Stimulated activated CD4-positive, alpha-beta T cell treated with anti-CD3 and anti-CD28 coated beads, Interleukin-2, amount 100 ng/mL, for 4 hours (primary cell): ENCODE data around the gene ZNF414.

Source experiments
- DNase-seq: peaks from one replicate; pipeline ENCODE4 v3.0.0-alpha.2; 2020; ENCODE audit warnings: low read depth

ZNF414 gene

DNA sequence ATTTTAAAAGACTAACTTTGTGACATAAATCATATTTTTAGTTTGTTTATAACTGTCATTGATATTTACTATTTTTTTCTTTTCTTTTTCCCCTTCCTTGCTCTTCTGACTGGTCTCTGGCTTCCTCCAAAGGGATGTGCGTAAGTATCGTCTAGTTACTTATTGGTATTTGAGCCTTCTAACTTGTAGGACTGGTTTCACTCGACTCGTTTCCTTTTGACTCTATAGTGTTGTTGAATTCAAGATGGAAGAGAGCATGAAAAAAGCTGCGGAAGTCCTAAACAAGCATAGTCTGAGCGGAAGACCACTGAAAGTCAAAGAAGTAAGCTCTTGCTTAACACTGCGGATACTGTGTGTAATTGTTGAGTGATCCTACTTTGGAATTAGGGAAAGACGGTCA lies 50.6 kb downstream of the ZNF414 start:
- DNase-seq: no peak

DNA sequence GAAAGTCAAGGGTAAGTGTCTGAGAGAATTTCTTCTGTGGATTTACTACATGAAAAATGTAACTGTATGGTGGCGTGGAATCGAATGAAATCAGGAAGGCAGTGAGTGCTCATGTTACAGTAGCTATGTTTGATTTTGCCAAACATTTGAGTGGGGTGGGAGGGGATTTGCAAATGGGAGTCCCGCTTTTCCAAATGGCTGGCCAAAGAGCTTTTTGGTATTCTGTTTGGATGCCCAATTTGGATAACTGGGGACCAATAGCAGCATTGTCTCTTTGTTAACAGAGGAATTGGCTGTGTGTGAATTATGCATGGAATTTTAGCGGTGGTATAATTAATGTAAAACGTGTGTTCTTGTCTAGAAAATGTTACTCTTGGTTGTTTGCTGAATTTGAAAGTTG lies 51.4 kb downstream of the ZNF414 start:
- DNase-seq: no peak

DNA sequence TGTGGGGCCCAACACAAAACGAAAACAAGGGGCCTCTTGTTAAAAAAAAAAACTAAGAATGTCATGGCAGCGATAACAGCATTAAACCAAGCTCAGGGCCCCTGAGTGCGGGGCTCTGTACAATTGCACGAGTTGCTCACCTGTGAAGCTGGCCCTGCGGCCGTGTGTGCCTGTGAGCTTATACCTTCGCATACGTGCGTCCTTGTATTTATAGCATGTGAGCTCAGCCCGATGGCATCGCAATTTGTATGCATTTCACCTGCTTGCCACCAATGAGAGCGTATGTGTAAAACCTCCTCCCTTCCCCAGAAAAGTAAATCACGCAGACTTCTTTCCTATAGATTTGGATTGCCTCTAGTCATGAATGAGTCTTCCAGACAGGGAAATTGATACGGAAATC lies 52.1 kb downstream of the ZNF414 start:
- DNase-seq: no peak

DNA sequence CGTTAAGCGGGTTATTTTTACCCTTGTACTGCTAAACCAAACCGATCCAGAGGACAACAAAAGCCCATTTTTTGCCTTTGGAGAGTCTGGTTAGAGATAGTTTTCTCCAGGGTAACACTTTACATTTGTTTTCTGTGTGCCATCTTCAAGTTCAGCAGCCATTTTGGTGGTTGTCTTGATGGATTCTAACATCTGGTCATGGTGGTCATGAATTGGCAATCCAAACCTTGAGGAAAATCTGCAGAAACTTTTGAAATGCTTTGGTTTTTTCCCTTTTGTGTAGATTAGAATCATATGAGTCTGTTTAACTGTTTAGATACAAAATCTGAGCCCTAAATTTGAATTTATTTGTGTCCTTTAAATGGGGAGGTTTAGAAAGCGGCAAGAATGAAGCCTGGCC lies 52.6 kb downstream of the ZNF414 start:
- DNase-seq: no peak

DNA sequence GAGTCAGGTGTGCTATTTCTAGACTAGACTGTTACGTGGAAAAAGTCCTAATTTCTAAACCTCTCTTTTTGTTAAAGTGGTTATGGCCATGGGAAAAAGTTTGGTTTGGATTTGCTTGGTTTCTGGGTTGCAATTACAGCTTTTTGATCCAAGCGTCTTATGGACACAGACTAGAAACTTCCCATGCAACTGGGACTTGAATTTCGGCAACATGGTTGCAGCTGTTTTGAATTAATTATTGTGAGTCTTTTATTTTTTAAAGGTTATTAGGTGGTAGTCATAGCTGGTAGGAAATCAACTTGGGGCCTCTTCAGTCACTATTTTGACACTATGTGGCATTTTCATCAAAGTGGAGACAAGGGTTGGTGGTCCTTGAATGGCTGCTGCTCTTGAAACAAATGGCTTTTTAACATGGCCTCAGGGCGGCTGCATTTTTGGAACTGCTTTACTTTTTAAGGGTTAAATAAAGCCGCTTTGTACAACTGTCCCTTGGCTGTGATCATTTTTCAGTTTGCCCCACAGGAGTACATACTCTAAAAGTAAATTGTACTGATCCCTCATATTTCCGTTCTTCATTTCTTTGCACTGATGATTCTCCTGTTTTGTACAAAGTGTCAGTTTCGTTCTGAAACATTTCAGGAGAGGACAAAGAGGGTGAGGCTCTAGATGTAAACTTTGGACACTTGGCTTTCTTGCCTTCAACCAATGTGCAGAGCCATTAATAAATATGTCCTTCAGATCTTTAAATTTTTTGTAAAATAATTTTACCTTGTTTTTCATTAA lies 53.3 kb downstream of the ZNF414 start:
- DNase-seq: no peak
